Kidney (tissue), 14 donors: ENCODE results near the gene RAB34. TPM values are rescaled to one million over a fixed set of nuclear protein-coding genes. Genes with fewer than 3 reads are reported as not detected.

Experiments used
- DNase-seq, 5 donors: peaks; one replicate each; pipeline ENCODE4 v3.0.0-alpha.2; 2013 to 2020
- FAIRE-seq: peaks from 2 replicates; lab custom pipeline; 2012; peaks lifted over from hg19 to GRCh38; lab: Jason Lieb, UNC
- H3K27ac ChIP-seq, 2 donors: one replicate each; pipeline ENCODE4 v1.7.0; 2013; ENCODE audit warnings: low read depth in 2 of 2, low read length in 2 of 2, inconsistent platforms in 1 of 2
- H3K27me3 ChIP-seq: one replicate; pipeline ENCODE4 v1.7.1; 2013; ENCODE audit warnings: low read length, inconsistent platforms; ENCODE audit not compliant: control insufficient read depth, insufficient read depth
- H3K36me3 ChIP-seq, 3 donors: one replicate each; pipeline versions ENCODE4 v1.7.0 to v1.7.1; 2013; ENCODE audit warnings: low read length in 3 of 3, control low read depth in 1 of 3, inconsistent platforms in 1 of 3; ENCODE audit not compliant: insufficient read depth in 3 of 3, control insufficient read depth in 2 of 3
- H3K4me1 ChIP-seq, 3 donors: one replicate each; pipeline versions ENCODE4 v1.7.0 to v1.7.1; 2013; ENCODE audit warnings: low read length in 3 of 3, inconsistent platforms in 1 of 3, low read depth in 1 of 3; ENCODE audit not compliant: control insufficient read depth in 2 of 3, insufficient read depth in 2 of 3
- H3K4me3 ChIP-seq, 3 donors: one replicate each; pipeline versions ENCODE4 v1.7.0 to v1.8.1; 2013; ENCODE audit warnings: low read length in 3 of 3, control low read depth in 1 of 3, inconsistent platforms in 1 of 3
- H3K9ac ChIP-seq, 3 donors: one replicate each; pipeline versions ENCODE4 v1.7.0 to v1.7.1; 2013; ENCODE audit warnings: low read length in 3 of 3, control low read depth in 1 of 3, inconsistent platforms in 1 of 3
- H3K9me3 ChIP-seq, 3 donors: one replicate each; pipeline versions ENCODE4 v1.7.0 to v1.7.1; 2013; ENCODE audit warnings: low read length in 3 of 3, control low read depth in 1 of 3, inconsistent platforms in 1 of 3; ENCODE audit not compliant: control insufficient read depth in 2 of 3, insufficient read depth in 1 of 3
- intact Hi-C: fragments of 100-400 bp; cut with DNase I; formaldehyde crosslinking; loops from one replicate; pipeline ENCODE4 v1.11.1; 2022
- polyA plus RNA-seq: library from polyadenylated mRNA; stranded (reverse); fragments of 350-450 nt; fragmentation: Illumina TruSeq; extraction: RNeasy Lipid Tissue Mini Kit (QIAGEN cat#74804); gene quantifications from one replicate; pipeline ENCODE4 v1.2.3, GENCODE V29; 2014; ENCODE audit warnings: low read depth, low replicate concordance; ENCODE audit not compliant: insufficient read depth
- total RNA-seq: library from RNA; stranded (reverse); fragmentation: NEBNext Ultra II Directional; extraction: Animal tissue kit (Norgen Biotek cat#: 25700); gene quantifications from one replicate; pipeline ENCODE4 v1.2.1, GENCODE V29; 2021
- TF ChIP-seq, protein P1 (sequence below): IDR thresholded peaks from 3 replicates; pipeline ENCODE4 v1.5.1; 2012; ENCODE audit warnings: mild to moderate bottlenecking, moderate library complexity, borderline replicate concordance; ENCODE audit not compliant: insufficient read depth; ENCODE audit errors: extremely low read depth
- donor health status: control.
- donor health status: control.
- donor health status: control.
- donor health status: control.
- donor health status: control.
- donor health status: DM: yes; HTN: yes; CAD: no.
- donor health status: Normal renal cell carcinoma (clear cell type).

The RAB34 gene
- total and polyA plus RNA-seq, 2 donors from 2014 or later: 119 to 128 TPM

DNA sequence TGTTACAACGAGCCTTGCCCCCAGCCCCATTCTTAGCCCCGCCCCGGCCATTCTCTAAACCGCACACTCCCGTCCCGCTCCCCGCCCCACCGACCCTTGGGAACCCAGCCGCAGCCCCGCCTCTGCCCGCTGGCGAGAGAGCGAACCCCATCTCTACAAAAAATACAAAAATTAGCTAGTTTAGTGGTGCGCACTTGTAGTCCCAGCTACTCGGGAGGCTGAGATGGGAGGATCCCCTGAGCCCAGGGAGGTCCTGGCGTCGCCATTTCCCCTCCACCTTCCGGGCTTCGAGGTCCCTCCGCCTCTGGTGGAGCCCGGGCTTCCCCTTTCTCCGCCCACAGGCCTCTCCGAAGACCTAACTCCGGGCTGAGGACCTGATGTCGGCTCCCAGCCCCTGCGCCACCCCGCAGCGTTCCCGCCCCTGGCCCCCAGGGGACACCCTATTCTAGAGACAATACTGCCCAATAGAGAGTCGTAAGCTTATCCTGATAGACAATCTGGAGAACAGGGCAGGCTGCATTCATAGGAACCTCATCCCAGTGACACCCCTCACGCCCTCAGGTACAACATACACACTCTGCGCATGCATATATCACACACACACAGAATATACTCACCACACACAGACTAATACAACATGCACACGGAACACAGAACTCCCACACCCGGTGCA is 5.5 kb downstream of the RAB34 start:
- peak overlapping the region in 1 of 3 donors; percentile 59 for H3K9ac ChIP-seq
- peak overlapping the region; percentile 76 to 83 for H3K27ac ChIP-seq
- intact Hi-C loops: no loop called here
- H3K9me3 ChIP-seq: no peaks in the 10 kb centered on the region
- peaks cover 0 to 15% (median 5%) of the 10 kb centered on the region in 3 donors for H3K36me3 ChIP-seq
- FAIRE-seq (no peak), DNase-seq (peak; percentile 21 to 88 (median 51))
- no peaks in the 10 kb centered on the region for H3K27me3 ChIP-seq
- H3K4me1 ChIP-seq: peaks cover 4 to 17% (median 8%) of the 10 kb centered on the region in 3 donors
- peak overlapping the region in 2 of 3 donors; percentile 47 to 51 for H3K4me3 ChIP-seq
- TF ChIP-seq, protein P1, sequence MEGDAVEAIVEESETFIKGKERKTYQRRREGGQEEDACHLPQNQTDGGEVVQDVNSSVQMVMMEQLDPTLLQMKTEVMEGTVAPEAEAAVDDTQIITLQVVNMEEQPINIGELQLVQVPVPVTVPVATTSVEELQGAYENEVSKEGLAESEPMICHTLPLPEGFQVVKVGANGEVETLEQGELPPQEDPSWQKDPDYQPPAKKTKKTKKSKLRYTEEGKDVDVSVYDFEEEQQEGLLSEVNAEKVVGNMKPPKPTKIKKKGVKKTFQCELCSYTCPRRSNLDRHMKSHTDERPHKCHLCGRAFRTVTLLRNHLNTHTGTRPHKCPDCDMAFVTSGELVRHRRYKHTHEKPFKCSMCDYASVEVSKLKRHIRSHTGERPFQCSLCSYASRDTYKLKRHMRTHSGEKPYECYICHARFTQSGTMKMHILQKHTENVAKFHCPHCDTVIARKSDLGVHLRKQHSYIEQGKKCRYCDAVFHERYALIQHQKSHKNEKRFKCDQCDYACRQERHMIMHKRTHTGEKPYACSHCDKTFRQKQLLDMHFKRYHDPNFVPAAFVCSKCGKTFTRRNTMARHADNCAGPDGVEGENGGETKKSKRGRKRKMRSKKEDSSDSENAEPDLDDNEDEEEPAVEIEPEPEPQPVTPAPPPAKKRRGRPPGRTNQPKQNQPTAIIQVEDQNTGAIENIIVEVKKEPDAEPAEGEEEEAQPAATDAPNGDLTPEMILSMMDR: no peak

DNA sequence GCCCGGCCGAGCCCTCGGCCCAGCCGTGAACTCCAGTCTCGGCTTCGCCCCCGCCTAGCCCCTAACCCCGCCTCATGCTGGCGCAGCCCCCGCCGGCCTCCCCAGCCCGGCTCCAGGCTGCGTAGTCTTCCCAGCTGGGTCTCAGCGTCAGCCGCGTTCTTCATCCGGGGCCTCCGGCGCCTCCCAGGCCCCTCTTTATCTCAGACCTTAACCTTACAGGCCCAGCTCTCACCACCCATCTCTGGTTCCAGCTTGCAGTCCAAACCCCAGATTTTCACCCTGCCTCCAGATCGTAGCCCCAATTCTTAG is 6.0 kb downstream of the RAB34 start, which contains the start of gene PROCA1:
PROCA1 (minus strand) TSS at position 166 of the 309 bp plus-strand sequence. CDS start 228 bp downstream, outside the sequence.
- Histone ChIP-seq H3K36me3 (peaks cover 0 to 15% (median 5%) of the 10 kb centered on the region in 3 donors), H3K4me3 (peak within 1 kb of the TSS; percentile 47 to 78 (median 73)), H3K27me3 (no peaks in the 10 kb centered on the region), H3K9ac (peak within 1 kb of the TSS; percentile 64 to 86 (median 65)), H3K27ac (peak within 1 kb of the TSS; percentile 89 to 93), H3K4me1 (peaks cover 4 to 12% (median 6%) of the 10 kb centered on the region in 3 donors), H3K9me3 (no peaks in the 10 kb centered on the region)
- TF ChIP-seq, protein P1: no peak
- DNase-seq: peak in 1 of 5 donors; percentile 90
- intact Hi-C loops: no loop called here
- no peak for FAIRE-seq

DNA sequence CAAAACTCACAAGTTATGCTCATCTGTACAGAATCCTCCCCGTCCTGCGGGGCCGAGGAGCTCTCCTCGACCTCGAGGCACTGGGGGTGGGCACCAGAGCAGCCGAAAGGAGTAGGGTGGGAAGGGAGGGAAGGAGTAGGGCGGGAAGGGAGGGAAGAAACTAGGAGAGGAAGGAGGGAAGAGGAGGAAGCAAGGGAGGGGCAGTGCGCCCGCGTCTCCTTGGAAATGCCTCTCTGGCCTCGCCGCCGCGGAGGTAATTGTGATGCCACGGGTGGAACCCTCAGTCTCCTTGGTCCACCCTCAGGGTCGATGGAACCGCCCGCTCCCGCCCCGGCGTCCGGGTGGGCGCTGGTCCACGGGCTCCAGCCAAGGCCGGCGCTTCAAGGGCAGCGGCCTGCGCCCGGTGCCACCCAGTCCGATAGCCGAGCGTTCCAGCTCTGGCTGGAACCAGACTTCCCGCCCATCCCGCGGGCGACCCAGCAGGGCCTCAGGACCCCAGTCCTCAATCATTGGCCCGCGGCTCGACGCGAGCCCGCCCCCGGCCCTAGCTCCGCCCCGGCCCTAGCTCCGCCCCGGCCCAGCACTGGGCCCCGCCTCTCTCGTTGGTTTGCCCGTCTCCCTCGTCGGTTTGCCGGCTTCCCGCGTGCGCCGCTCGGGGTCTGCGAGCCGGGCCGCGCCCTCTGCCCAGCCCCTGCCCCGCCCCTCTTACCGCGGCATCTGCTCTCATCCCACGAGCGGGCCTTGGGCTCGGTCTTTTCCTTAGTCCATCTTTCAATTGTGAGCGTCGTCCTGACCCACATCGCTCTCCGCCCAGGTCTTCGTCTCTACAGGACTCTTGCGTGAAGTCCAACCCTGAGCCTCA is 6.6 kb downstream of the RAB34 start:
- intact Hi-C loops: no loop called here
- peak overlapping the region; percentile 64 to 86 (median 65) for H3K9ac ChIP-seq
- no peaks in the 10 kb centered on the region for H3K9me3 ChIP-seq
- peak overlapping the region; percentile 47 to 78 (median 73) for H3K4me3 ChIP-seq
- peak overlapping the region; percentile 89 to 93 for H3K27ac ChIP-seq
- peaks cover 0 to 15% (median 5%) of the 10 kb centered on the region in 3 donors for H3K36me3 ChIP-seq
- FAIRE-seq: no peak
- TF ChIP-seq, protein P1: peak; percentile 2
- no peaks in the 10 kb centered on the region for H3K27me3 ChIP-seq
- H3K4me1 ChIP-seq: peaks cover under 1 to 7% (median 1%) of the 10 kb centered on the region in 3 donors
- peak; percentile 97 to 99 (median 98) for DNase-seq
